ENCODE data around the gene FGF22.
"Not testable (repeated sequence)": the region's sequence is repeated elsewhere in the genome, so short reads cannot be mapped to it uniquely, and the experiment has no call there.

FGF22 gene

DNA sequence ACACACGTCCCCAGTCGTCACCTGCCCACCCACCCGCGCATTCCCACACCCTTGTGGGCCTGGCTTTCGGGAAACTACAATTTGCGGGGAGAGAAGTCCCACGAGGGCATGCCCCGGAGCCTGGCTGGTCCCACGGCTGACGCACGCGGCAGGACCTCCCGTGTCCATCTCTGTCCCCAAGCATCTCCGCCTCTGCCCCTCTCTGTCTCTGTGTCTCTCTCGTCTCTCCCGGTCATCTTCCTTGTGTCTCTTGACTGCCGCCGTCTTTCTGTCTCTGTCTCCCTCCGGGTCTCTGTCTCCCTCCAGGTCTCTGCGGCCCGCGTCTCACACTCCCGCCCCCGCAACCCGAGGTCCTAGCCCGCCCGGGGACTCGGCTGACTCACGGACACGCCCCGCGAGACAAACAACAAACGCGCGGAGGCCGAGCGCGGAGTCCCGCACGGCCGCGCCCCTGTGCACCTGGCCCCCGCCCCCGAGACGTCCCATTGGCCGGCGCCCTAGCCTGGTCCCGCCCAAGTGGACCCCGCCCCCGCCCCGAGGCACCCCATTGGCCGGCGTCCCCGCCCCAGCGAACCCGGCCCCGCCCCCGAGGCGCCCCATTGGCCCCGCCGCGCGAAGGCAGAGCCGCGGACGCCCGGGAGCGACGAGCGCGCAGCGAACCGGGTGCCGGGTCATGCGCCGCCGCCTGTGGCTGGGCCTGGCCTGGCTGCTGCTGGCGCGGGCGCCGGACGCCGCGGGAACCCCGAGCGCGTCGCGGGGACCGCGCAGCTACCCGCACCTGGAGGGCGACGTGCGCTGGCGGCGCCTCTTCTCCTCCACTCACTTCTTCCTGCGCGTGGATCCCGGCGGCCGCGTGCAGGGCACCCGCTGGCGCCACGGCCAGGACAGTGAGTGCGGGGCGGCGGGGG, at the start of gene FGF22:
FGF22 (plus strand) TSS at position 627 of the 908 bp plus-strand sequence; CDS start at position 674, 47 bp downstream.
- peak; percentile 29 to 98 (median 86) for DNase-seq

DNA sequence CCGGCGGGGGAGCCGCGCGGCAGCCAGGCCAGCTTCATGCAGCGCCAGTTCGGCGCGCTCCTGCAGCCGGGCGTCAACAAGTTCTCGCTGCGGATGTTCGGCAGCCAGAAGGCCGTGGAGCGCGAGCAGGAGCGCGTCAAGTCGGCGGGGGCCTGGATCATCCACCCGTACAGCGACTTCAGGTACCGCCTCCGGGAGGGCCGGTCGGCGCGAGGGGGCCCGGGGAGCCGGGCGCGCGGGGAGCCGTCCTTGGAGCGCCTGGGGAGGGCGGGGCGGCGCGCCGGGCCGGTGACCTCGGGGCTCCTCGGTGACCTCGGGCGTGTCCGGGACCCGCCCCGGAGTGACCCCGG, 49.3 kb upstream of the FGF22 start:
- peak in 2 of 51 donors; percentile 17 to 20 for DNase-seq

DNA sequence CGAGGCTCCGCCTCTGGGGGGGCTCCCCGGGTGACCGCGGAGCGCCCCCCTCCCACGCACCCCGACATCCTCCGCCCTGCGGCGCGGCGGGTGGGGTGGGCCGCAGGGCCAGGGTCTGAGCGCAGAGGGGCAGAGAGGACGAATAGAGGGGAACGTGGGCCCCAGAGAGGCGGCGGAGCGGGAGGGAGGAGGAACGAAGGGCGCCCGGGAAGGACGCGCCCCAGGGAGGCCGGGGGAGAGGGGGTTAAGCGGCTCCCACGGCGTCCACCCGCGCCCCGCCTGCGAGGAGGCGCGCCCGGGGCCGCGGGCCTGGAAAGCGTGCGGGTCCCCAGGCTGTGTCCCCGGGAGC, 49.0 kb upstream of the FGF22 start:
- DNase-seq: no peak

DNA sequence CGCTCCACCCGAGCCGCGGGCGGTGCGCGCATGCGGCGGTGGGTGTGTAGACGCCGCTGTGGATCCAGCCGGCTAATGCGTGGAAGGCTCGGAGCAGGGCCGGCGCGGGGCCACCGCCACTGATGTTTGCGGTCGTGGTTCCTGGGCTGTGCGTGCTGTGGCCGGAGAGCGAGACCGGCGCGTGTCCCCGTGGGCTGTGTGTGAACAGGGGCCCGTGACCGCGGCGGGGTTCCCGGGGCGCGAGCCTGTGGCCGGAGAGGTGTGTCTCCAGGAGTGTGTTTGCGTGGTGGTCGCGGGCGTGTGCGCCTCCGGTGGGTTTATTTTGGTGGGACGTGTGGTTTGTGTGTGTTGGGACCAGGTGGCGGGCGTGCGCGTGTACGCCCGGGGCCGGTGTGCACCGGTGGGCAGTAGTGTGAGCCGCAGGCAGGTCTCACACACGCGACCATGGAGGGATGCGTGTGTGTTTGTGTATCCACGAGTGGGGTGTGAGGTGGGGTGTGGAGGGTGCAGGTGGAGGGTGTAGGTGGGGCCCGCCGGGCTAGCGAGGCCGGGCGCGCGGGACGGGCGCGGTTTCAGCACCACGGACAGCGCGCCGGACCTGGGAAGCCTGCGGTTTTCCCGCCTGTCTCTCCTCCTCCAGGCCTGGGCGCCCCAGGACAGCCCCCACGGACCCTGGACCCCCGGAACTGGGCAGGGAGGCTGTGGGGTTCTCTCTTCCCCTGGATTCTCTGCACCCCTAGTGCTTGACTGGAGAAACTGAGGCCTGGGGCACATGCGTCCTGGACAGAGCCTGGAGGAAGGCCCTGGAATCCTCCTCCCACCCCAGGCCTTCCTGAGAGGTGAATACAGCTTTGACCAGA, 48.4 kb upstream of the FGF22 start:
- peak in 7 of 51 donors; percentile 12 to 52 (median 30) for DNase-seq

DNA sequence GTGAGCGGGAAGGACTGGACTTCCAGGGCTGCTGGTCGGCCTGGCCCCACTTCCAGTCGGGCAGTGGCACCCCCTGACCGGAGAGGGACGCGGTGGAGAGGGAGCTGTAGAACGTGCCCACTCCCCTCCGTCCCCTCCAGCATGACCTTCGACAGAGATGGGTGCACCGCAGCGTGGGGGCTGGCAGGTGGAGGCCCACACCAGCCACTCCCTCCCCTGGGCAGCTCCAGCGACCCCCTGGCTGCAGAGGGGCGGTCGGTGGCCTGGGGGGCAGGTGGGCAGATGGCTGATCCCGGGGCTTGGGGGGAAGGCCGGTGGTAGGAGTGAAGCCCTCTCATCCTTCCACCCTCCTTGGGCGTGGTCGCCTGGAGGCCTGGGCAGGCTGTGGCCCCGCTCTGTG, 47.6 kb upstream of the FGF22 start:
- DNase-seq: no peak

DNA sequence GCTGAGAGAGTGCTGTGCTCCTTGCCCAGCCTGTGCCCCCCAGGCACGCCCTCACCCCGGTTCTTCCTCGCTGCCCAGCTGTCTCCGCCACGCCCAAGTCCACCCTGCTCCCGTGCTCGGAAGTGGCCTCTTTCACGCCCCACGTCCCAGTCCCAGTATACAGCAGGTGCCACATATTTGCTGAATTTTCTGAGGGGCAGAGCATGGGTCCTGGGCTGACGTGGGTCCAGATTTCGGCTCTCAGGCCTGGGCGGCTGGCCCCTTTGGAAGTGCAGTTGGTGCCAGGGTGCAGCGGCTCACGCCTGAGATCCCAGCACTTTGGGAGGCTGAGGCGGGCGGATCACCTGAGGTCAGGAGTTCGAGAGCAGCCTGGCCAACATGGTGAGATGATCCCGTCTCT, 46.6 kb upstream of the FGF22 start:
- DNase-seq: no peak

GRCh38 chr19:593505-593904, 46.2 kb upstream of the FGF22 start:
- DNase-seq: no peak

GRCh38 chr19:594265-594870, 45.3 kb upstream of the FGF22 start:
- DNase-seq: no peak

DNA sequence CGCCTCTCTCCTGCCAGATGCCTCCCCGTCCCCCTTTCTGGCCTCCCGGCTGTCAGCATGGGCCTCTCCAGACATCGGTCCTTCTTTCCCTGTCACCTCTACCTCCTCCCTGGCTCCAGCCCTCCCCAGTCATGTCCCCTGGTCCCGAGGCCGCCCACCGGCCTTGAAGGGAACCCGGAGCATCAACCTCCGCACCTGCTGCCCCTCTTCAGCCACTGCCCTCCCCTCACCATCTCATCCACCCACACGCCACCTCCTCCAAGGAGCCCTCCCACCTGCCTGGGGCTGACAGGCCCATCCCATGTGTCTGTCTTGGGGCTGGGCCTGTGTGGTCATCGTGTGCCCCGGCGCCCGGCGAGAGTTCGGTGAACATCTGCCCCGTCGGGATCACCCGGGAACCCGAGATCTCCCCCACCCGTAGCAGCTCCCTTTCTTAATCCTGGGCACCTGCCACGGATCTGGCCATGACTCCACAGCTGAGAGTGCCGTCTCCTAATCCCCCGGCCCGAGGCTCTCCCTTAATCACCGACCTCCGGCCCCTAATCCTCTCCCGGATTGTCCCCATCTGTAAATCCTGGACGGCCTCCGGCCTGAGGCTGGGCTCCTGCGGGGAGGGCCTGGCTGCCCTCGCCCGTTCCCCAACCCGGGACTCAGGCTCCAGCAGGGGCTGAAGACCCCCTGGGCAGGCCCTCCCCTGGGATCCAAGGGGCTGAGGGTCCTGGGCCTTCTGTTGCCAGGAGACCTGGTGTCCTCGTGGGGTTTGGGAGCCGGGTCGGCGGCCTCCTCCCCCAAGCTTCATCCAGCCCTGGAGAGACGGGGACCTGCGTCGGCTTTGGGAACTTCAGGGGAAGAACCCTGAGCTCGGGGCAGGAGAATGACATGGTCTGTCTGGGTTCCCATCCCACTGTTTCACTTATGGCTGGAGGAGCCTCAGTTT, 44.1 kb upstream of the FGF22 start:
- DNase-seq: no peak

DNA sequence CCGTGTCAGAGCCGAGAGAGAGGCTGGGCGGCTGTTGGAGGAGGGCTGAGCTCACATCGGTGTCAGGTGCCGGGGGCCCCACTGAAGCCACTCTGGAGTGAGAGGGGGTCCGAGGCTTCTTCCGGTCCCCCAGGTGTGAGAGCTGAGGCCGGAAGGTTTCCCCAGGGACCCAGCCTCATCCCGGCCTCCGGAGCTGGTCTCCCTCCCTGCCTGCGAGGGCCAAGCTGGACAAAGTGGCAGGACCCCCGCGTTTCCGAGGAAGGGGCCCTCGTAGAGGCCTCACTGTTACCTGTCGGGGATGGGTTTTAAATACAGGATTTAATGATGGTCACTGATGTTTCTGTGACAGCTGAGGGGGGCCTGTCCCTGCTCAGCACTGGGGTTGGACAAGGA, 43.4 kb upstream of the FGF22 start:
- no peak for DNase-seq

- DNase-seq: no peak
Observed at GRCh38 chr19:597406-598315, 42.0 kb upstream of the FGF22 start.

- DNase-seq: no peak
Observed at GRCh38 chr19:601310-601709, 38.4 kb upstream of the FGF22 start.

DNA sequence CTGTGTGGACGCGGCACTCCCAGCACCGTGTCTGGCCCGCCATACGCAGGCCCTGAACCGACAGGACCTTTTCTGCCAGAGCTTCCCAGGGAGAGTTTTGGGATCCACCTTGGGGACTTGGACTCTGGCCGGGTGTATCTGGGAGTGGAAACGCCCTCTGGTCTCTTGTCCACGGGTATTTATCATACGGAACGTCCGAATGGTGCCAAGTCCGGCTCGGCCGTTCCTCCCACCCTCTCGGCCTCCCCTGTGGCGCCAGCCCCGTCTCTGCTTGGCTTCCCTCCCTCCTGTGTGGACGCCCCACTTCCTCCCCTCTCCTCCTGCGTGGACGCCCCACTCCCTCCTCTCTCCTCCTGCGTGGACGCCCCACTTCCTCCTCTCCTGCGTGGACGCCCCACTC, 37.9 kb upstream of the FGF22 start:
- no peak for DNase-seq

- DNase-seq: no peak
Observed at GRCh38 chr19:602391-603301, 37.0 kb upstream of the FGF22 start.

GRCh38 chr19:603302-603639, 36.4 kb upstream of the FGF22 start:
- DNase-seq: not testable (repeated sequence)

DNA sequence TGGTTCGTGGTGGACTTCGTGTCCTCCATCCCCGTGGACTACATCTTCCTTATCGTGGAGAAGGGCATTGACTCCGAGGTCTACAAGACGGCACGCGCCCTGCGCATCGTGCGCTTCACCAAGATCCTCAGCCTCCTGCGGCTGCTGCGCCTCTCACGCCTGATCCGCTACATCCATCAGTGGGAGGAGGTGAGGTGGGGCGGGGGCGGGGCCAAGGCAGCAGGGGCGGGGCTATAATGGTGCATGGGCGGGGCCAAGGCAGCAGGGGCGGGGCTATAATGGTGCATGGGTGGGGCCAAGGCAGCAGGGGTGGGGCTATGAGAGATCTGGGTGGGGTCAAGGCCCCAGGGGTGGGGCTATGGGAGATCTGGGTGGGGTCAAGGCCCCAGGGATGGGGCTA, 35.9 kb upstream of the FGF22 start:
- DNase-seq: not testable (repeated sequence)

- peak in 4 of 51 donors; percentile 16 to 44 (median 20) for DNase-seq
Observed at GRCh38 chr19:604355-604754, 35.3 kb upstream of the FGF22 start.

DNA sequence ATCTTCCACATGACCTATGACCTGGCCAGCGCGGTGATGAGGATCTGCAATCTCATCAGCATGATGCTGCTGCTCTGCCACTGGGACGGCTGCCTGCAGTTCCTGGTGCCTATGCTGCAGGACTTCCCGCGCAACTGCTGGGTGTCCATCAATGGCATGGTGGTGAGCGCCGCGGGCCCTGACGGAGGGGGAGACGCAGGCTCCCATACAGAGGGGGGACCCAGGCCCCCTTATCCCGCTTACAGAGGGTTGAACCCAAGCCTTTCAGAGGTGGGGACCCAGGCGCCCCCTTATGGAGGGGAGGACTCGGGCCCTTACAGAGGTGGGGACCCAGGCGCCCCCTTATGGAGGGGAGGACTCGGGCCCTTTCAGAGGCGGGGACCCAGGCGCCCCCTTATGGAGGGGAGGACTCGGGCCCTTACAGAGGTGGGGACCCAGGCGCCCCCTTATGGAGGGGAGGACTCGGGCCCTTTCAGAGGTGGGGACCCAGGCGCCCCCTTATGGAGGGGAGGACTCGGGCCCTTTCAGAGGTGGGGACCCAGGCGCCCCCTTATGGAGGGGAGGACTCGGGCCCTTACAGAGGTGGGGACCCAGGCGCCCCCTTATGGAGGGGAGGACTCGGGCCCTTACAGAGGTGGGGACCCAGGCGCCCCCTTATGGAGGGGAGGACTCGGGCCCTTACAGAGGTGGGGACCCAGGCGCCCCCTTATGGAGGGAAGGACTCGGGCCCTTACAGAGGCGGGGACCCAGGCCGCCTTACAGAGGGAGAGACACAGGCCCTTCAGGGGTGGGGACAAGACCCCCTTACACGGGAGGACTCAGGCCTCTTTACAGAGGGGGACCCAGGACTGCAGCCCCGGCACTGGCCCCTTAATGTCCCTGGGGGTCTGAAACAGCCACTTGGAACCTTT, 34.4 kb upstream of the FGF22 start:
- DNase-seq: not testable (repeated sequence)
